Measurements from ENCODE around the gene HSH2D.

Gene HSH2D

GRCh38 chr19:16201011-16201391, 57.5 kb downstream of the HSH2D start (continued):
- no peak for TF ChIP-seq ESRRG (CRISPR knock-in tag; IDR thresholded peaks at IDR 0.05)
- no peak for TF ChIP-seq ZNF565 (CRISPR knock-in tag; conservative IDR thresholded peaks at IDR 0.05; ENCODE audit: low read depth)
- no peak for TF ChIP-seq CREB5 (CRISPR knock-in tag; IDR thresholded peaks at IDR 0.05; ENCODE audit: low read depth)
- no peak for TF ChIP-seq BACH2 (CRISPR knock-in tag; IDR thresholded peaks at IDR 0.05; ENCODE audit: borderline replicate concordance)
- TF ChIP-seq TCF4 (CRISPR knock-in tag; IDR thresholded peaks at IDR 0.05; ENCODE audit: borderline replicate concordance): no peak
- no peak for TF ChIP-seq GLIS3 (CRISPR knock-in tag; IDR thresholded peaks at IDR 0.05)

DNA sequence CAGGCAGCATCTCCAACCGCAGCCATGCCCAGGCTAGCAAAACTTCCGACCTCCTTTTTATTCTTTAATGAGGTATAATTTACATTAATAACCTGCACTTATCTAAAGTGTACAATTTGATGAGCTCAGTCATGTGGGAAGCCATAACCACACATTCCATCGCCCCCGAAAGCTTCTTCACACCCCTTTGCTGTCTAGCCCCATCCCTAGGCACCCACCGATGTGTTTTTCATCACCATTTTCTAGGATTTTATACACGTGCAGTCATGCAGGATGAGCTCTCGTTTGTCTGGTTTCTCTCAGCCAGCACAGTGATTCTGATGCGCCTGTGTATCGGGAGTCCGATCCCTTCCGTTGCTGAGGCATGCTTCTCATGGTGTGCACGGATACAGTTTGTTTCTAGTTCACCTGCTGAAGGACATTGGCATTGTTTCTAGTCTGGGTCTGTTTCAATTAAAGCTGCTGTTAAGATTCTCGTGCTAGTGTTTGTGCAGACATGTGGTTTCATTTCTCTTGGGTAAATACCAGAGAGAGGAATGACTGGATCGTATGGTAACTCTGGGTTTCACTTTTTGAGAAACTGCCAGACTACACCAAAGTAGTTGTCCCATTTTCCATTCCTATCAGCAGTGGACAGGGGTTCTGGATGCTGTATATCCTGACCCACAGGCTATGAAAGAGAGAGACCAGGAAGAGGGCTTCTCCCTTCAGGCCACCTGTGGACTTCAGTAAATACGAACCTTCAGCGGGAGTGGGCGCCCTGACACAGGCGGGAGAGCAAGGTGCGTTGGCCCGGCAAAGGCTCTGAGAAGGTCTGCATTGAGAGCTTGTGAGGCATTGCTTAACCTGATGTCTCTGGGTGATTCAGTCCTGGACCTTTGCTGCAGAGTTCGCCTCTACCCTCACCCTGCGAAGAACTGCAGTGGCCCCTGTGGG, 59.1 kb downstream of the HSH2D start:
- no peak for ATAC-seq
- TF ChIP-seq ZNF70 (CRISPR knock-in tag; IDR thresholded peaks at IDR 0.05) (no peak), RARB (CRISPR knock-in tag; IDR thresholded peaks at IDR 0.05) (no peak), CSDC2 (CRISPR knock-in tag; IDR thresholded peaks at IDR 0.05) (no peak)

DNA sequence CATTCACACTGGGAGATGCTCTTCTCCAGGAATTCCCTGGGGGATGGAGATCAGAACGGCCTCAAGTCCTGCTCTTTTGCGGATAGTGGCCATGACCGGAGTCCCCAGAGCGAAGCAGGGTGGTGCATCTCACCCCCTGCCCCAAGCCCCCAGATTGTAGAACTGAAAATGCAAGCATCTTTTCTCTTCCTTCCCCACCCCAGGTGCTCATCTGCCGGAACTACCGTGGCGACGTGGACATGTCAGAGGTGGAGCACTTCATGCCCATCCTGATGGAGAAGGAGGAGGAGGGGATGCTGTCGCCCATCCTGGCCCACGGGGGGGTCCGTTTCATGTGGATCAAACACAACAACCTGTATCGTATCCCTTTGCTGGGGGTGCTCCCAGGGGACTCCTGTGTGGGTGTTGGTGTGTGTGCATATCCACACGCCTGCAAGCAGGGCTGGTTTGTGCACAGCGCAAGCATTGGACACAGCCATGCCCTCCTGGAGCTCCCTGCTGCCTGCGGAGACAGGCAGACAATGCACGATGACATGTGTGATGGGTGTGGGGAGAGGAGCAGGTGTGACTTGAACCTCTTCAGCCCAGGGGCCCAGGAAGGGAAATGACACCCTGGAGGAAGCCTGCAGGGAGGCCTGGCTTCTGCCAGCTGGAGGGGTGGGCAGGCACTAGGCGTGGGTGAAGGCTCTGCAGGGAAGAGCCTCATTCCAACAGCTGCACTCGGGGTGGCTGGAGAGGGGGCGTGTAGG, 59.9 kb downstream of the HSH2D start:
- no peak for TF ChIP-seq GLIS3 (CRISPR knock-in tag; IDR thresholded peaks at IDR 0.05)
- ATAC-seq: no peak

DNA sequence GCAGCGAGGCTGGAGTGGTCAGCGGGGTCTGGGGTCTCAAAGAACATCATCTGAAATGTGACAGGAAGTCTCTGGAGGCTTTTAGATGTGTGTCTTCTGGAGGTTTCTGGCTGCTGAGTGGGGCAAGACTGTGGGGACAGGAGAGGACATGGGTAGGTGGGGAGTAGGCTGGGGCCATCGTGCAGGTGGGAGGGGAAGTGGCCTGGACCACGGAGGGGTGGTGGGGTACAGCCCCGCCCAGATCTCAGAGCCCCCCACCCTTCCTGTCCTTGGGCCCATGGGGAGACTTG, 60.5 kb downstream of the HSH2D start:
- TF ChIP-seq, protein P1, sequence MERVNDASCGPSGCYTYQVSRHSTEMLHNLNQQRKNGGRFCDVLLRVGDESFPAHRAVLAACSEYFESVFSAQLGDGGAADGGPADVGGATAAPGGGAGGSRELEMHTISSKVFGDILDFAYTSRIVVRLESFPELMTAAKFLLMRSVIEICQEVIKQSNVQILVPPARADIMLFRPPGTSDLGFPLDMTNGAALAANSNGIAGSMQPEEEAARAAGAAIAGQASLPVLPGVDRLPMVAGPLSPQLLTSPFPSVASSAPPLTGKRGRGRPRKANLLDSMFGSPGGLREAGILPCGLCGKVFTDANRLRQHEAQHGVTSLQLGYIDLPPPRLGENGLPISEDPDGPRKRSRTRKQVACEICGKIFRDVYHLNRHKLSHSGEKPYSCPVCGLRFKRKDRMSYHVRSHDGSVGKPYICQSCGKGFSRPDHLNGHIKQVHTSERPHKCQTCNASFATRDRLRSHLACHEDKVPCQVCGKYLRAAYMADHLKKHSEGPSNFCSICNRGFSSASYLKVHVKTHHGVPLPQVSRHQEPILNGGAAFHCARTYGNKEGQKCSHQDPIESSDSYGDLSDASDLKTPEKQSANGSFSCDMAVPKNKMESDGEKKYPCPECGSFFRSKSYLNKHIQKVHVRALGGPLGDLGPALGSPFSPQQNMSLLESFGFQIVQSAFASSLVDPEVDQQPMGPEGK (CRISPR knock-in tag; IDR thresholded peaks at IDR 0.05; ENCODE audit: borderline replicate concordance): no peak
- TF ChIP-seq ZFP30 (CRISPR knock-in tag; IDR thresholded peaks at IDR 0.05) (no peak), TSHZ2 (CRISPR knock-in tag; IDR thresholded peaks at IDR 0.05) (no peak), TOX (CRISPR knock-in tag; IDR thresholded peaks at IDR 0.05; ENCODE audit: borderline replicate concordance) (no peak), ZNF8 (CRISPR knock-in tag; IDR thresholded peaks at IDR 0.05) (no peak), ZNF565 (CRISPR knock-in tag; conservative IDR thresholded peaks at IDR 0.05; ENCODE audit: low read depth) (no peak), OSR1 (CRISPR knock-in tag; IDR thresholded peaks at IDR 0.05) (no peak), CREB5 (CRISPR knock-in tag; IDR thresholded peaks at IDR 0.05; ENCODE audit: low read depth) (no peak)
- ATAC-seq: no peak

DNA sequence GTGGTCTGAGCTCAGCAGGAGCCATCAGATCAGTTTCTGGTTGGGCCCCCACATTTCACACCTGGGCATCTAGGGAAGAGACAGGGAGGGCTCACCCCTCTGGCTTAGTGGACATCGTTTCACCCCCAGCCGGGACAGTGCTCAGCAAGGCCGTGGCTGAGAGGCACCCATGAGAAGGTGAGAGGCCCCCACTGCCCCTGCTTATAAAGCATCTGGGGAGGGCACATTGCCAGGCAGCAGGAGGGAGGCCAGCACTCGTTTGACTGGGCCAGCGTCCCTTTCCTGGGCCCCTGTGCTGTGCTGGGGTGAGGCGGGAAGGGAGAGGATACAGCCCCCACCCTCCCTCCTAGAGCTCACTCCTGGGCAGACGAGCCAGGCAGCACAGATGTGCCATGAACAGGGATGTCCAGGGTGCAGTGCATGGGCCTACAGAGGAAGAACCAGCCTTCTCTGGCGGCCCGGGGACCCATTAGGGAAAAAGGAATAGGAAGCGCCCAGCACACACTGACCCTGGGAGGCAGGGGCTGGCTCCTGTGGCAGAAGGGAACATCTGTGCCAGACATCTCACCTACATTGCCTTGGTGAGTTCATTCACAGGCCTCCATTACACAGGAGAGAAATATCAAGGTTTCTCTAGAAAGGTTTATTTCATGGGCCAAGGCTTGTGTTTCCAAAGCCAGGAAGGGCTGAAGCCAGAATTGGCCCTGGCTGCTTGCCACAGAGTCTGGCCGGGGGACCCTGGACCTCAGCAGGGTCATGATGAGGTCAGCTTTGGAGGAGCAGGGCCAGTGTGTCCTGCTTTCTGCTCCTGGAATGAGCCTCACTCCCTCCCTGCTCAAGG, 61.9 kb downstream of the HSH2D start:
- no peak for TF ChIP-seq TCF4 (CRISPR knock-in tag; IDR thresholded peaks at IDR 0.05; ENCODE audit: borderline replicate concordance)

More for the DNA sequence above, 61.9 kb downstream of the HSH2D start:
- ATAC-seq: no peak; the same call in 2 of the 3 replicates

Data from SK-N-SH treated with all-trans-retinoic acid at 6 μM for 48 hours (cell line).